ENCODE measurements around the gene GALNT10.

GRCh38 chr5:154402611-154403010 is 212.1 kb downstream of the GALNT10 start:
- TF ChIP-seq POLR2AphosphoS5 (IDR thresholded peaks at IDR 0.05) = no peak
- no peak for TF ChIP-seq EP300 (IDR thresholded peaks at IDR 0.05)
- TF ChIP-seq POLR2A (IDR thresholded peaks at IDR 0.05; ENCODE audit: low read depth) = no peak

Measured in esophagus muscularis mucosa (tissue), 3 donors.